ENCODE measurements around the gene KIF21B. TPM values are rescaled to one million over a fixed set of nuclear protein-coding genes. Genes with fewer than 3 reads are reported as not detected.

KIF21B gene
- total and polyA plus RNA-seq, 9 of the 15 experiments (the other 6 are each of a cell fraction or from before 2014, with no cell fraction given): 0.46 to 13.4 (median 5.9) TPM

DNA sequence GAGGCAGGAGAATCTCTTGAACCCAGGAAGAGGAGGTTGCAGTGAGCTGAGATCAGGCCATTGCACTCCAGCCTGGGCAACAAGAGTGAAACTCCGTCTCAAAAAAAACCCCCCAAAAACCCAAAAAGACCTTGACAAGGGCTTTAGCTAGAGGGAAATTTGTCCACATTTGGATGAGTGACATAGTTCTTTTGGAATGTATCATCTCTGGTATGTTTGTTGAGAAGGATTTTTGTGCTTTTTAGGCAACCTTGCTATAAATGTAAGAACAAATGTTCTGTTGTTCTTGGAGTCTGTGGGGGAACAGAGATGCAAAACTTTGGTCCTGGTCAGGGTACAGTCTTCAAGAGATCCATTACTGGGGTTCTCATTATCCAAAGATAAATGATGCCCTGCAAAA, 99.9 kb downstream of the KIF21B start:
- Histone ChIP-seq H3K9ac (ENCODE audit: insufficient read depth in 1 of 2, low read depth in 2 of 2, low read length in 2 of 2) (no peak overlapping the region), H3K79me2 (ENCODE audit: control insufficient read depth, insufficient read depth, low read length) (no peaks in the 10 kb centered on the region), H3K4me2 (ENCODE audit: insufficient read depth, low read length) (no peak overlapping the region), H3K27me3 (ENCODE audit: control insufficient read depth in 2 of 2, insufficient read depth in 2 of 2, low read length in 2 of 2) (peaks cover 27 to 61% of the 10 kb centered on the region in 2 experiments), H3K4me3 (no peak overlapping the region), H3K27ac (ENCODE audit: extremely low read depth, low read depth, low read length) (no peak overlapping the region), H3K9me1 (ENCODE audit: control insufficient read depth, insufficient read depth, low read length) (no peaks in the 10 kb centered on the region), H3K4me1 (replicated peaks in 1 of 2; ENCODE audit: control insufficient read depth in 2 of 2, insufficient read depth in 2 of 2, low read length in 2 of 2) (no peaks in the 10 kb centered on the region), H2AFZ (ENCODE audit: low read depth, low read length) (no peak overlapping the region), H4K20me1 (replicated peaks; ENCODE audit: control insufficient read depth, insufficient read depth, low read length) (peaks cover 10% of the 10 kb centered on the region; the same call in 1 of the 2 replicates), H3K9me3 (replicated peaks; ENCODE audit: control insufficient read depth, insufficient read depth, low read depth, low read length) (no peaks in the 10 kb centered on the region), H3K36me3 (ENCODE audit: control insufficient read depth, insufficient read depth, low read length) (no peaks in the 10 kb centered on the region)
- no peak for ATAC-seq
- intact Hi-C loops (cut with micrococcal nuclease): no loop called here
- ChIA-PET CTCF (ENCODE audit: low intra/inter-chr PET ratio) (no interaction called here), POLR2A (interaction anchor here (0.6 kb wide), 2 partner anchors 36 to 153 kb away, joined by 3 read pairs; no protein-coding TSS in a partner anchor)
- 6% methylated on average over 1 of the region's 1 CpG for WGBS (ENCODE audit: insufficient coverage, low coverage, missing lambda C conversion rate)
- FAIRE-seq: no peak
- in situ Hi-C loops (cut with MboI): no loop called here
- DNase-seq (ENCODE audit: extremely low read depth in 1 of 4, low spot score in 3 of 4): peak in 1 of 4 experiments; percentile 2
- TF ChIP-seq CBFB (CRISPR knock-in tag; IDR thresholded peaks at IDR 0.05) (no peak), TEAD4 (IDR thresholded peaks at IDR 0.05; ENCODE audit: low read length) (no peak), TEAD4 (CRISPR knock-in tag; IDR thresholded peaks at IDR 0.05; ENCODE audit: borderline replicate concordance) (no peak)
- TF ChIP-seq, protein P1, sequence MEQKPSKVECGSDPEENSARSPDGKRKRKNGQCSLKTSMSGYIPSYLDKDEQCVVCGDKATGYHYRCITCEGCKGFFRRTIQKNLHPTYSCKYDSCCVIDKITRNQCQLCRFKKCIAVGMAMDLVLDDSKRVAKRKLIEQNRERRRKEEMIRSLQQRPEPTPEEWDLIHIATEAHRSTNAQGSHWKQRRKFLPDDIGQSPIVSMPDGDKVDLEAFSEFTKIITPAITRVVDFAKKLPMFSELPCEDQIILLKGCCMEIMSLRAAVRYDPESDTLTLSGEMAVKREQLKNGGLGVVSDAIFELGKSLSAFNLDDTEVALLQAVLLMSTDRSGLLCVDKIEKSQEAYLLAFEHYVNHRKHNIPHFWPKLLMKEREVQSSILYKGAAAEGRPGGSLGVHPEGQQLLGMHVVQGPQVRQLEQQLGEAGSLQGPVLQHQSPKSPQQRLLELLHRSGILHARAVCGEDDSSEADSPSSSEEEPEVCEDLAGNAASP (IDR thresholded peaks at IDR 0.05): no peak
- TF ChIP-seq, protein P2, sequence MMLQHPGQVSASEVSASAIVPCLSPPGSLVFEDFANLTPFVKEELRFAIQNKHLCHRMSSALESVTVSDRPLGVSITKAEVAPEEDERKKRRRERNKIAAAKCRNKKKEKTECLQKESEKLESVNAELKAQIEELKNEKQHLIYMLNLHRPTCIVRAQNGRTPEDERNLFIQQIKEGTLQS (IDR thresholded peaks at IDR 0.05): no peak
- TF ChIP-seq, protein P2 (CRISPR knock-in tag; conservative IDR thresholded peaks at IDR 0.05): no peak
- TF ChIP-seq, protein P3, sequence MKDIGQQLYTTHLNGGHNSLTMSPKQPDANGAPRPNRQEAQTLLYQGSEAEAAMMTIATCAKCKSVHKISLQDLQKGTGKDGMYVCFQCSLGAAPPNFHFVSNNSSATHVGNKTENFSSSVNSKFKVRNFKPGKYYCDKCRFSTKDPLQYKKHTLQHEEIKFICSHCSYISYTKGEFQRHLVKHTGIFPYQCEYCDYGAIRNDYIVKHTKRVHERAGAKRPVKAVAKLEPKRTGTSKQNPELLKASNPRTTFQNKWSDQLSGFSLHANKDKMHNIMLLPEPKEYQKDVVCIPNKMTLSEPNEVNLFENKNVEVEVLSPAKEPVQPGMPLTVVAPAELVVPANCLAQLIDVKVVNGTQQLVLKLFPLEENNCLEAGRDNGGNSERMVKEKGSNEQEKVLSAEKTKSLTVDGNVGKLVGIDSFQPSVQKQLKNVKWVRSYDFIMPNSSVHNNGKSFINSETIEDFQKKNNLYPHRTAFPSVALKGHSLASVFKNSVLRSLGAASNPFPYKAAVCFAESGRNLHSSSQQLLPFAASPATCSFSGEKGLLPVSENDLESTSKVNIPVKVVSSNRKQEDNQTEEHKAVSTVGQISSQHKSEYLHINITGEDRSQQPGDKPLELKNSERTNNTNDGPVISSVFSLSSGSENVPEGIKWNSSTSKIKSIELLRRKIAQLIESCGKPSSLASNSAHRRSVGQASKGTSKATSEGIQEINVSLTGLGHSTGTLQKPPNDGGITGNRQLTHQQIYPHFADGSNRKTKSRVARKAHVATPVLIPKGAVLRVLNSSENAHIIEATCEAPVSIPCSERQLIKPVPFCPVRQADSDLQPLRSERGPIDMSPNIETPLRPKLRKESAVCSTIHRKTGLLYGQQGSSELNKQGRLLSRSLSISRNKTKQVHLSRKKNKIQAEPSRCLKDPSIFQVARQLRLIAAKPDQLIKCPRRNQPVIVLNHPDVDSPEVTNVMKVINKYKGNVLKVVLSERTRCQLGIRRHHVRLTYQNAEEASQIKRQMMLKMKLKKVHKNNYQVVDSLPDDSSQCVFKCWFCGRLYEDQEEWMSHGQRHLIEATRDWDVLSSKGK (CRISPR knock-in tag; IDR thresholded peaks at IDR 0.05): no peak
- BruUV-seq (replicated peaks): no TSS peak
